NCI-H446 (cell line): Measurements from ENCODE around the gene SAP30L.

ENCODE experiments used
- DNase-seq, 2 experiments: peaks; one replicate each; lab custom pipeline; 2025; lab: John Stamatoyannopoulos, UW

SAP30L gene

DNA sequence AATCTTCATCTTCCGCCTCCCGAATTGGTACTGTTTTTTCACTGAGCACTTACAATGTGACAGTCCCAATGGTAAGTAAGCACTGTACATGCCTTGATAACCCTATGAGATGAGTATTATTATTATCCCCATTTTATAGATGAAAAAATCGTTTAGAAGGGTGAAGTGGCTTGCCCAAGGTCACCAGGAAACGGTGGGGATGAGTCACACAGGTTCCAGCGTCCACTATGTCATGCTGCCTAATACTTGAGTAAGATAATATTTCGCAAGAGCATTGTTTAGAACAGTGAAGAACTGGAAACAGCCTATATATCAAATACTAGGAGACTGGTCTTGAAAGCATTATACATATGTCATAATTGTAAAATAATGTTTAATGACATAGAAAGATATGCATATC lies 19.4 kb downstream of the SAP30L start:
- no peak for DNase-seq

DNA sequence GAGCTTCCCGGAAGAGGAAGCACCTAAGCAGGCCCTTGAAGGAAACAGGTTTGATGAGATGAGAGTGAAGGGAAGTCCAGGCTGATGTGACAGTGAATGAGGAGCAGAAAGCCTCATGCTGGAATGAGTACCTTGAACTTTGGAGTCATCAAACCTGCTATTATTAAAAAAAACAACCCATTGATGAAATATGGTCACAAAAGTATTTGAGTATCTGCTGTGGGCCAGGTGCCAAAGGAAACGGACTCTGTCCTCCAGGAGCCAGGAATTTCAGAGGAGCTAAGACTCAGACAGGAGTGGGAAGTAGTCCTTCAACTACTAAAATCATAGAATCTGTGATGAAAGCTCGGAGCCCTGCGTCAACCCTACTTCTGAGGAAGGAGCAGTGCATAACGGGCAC lies 20.4 kb downstream of the SAP30L start:
- no peak for DNase-seq

DNA sequence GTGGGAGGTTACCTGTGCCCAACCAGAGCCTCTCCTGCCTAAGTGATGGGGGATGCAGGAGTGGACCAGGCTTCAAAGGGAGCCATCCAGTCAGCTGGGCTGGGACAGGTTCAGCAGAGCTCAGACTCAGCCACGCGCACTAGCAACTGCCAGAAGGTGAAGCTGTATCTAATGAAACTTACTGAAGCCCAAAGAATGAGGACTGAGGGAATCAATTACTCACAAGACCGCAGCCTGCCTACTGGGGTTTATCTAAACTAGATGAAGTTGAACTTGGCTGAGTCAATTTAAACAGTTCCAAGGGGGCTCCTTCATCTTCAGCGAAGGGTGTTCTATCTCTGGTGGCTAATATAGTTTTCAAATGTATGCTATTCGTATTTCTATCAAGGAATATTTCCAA lies 20.9 kb downstream of the SAP30L start:
- DNase-seq: no peak

DNA sequence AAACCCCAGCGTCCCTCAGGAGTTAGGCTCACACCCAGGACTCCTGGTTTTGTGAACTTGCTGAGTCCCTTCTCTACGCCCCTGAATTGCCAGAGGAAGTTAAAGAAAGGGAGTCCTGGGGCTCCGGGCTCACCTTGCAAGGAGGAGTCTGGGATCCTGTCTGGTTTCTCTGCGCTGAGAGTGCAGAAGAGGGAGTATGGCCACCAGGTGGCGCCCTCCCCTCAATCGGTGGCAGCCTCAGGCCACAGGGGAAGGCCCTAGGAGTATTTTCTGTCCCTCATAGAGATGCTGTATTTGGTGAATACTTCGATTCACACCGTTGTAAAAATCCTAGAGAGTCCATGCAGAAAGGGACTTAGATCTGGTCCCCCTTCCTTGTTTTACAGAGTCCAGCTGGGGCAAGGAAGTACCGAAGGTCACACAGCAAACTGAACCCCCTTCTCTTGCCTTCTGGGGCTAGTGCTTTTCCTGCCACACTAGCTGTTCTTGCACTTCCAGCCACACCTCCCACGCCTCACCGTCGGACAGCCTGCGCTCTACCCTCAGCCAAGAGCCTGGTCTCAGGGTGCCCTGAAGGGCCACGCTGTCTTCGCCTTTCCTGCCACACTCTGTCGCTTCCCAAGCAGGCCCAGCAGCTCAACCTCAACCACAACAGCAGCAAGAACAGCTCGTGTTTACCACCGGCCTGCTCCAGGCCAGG lies 22.0 kb downstream of the SAP30L start:
- DNase-seq: peak; percentile 16 to 66

DNA sequence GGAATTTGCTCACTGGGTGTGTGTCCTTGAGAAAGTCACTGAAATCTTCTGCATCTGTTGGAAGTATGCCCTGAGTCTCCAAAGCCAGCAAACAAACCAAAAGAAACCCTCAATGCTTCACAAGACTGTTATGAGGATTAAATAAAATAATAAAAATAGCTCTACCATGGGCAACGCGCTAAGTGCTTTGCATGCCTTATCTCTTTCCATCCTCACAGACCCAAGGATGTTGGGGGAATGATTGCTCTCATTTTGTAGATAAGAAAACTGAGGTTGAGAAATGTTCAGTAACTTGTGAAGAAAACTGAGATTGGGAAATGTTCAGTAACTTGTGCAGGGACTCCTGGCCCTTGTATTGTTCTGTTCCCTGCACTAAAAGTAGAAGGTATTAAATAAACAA lies 24.3 kb downstream of the SAP30L start:
- no peak for DNase-seq

DNA sequence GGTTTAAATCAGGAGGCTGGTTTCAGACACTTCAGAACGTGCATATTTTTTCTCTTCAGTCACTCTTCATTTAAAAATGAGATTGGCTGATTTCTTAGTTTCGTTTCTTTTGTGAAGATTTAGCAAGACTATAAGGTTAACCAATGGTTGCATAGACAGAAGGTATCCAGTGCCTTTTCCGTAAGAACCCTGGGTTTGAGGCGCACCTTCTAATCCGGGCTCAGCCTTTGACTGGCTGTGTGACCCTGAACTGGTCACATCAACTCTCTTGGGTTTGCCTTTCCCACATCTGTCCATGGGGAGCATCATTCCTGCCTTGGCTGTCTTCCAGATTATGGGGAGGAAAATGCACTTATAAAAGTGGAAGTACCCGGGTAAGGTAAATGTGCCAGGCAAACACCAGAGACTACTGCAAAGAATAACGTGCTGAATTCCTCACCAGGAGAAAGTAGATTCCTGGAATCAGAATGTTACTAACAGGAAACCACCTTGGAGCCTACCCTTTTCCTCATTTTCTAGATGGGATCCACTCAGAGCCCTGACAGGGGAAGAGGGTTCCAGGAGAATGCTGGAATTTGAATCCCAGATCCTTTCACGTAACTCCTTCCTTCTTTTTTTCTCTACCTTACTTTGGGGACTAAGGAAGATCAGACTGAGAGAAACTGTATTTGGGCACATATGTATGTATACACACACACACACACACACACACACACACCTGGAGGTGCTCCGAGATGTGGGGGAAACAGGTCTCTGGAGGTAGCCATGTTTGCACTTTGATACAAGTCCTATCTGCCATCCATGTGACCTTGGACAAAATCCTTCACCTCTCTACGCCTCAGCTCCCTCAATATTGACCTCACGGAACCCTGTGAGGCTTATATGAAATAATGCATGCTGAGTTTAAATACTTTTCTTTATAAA lies 25.4 kb downstream of the SAP30L start:
- DNase-seq: no peak

DNA sequence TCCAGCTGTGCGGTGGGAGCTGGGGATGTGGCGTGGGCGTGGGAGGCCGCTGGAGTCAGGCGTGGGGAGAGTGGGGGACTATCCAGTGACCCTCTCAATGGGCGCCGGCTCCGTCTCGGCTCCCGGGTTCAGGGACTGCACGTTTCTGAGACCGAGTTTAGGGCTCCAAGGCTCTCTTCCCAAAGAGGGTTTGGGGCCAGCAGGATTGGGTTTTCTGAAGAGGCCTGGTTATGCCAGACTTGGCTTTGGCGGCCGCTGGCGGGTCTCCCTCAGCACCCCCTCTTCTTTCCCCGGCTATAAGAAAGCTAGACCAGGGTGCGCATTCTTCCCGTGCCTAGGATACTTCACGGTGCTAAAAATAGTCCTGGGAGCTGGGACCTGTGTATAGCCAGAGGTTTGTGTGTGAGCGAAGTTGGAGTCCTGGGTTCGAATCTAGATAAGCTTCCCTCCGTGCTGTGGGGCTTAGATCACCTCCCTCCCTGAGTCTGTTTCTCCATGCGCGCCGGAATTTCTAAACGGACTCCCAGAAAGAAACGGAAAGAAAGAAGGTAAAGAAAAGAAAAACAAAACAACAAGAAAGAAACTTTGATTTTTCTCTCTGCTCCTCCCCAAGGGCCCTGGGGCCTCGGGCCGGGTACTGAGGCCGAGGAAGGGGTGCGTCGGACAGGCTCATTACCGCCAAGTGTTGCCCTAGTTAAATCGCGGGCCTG lies 27.2 kb downstream of the SAP30L start:
- DNase-seq: no peak

DNA sequence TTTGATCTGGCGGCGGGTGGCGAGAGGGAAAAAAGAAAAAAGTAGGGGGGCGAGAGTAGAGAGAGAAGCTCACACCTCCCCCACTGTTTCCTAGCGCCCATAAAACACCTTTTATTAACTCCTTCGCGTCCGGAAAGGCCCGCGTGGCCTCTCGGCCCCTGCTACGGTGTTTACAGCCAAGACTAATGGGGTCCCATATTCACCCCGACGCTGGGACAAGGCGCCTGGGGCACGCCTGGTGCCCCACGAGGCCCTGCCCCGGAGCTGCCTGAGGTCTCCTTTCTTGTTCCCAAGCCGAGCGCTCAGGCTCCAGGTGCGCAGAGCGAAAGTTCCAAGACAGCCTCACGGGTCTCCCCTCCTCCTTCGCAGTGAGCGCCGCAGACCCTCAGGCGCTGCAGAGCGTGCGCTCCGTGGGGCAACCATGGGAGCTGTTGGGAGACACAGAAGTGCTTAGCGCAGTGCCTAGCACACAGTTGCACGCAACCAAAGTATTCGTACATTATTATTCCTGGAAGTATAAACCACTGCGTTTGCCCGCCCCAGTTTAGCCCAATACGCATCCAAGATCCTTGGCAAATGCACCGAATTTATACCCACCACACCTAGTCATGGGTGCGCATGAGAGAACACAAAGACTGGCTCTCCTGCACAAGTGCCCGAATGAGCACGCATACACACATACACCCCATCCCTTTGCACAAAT lies 27.9 kb downstream of the SAP30L start:
- no peak for DNase-seq

DNA sequence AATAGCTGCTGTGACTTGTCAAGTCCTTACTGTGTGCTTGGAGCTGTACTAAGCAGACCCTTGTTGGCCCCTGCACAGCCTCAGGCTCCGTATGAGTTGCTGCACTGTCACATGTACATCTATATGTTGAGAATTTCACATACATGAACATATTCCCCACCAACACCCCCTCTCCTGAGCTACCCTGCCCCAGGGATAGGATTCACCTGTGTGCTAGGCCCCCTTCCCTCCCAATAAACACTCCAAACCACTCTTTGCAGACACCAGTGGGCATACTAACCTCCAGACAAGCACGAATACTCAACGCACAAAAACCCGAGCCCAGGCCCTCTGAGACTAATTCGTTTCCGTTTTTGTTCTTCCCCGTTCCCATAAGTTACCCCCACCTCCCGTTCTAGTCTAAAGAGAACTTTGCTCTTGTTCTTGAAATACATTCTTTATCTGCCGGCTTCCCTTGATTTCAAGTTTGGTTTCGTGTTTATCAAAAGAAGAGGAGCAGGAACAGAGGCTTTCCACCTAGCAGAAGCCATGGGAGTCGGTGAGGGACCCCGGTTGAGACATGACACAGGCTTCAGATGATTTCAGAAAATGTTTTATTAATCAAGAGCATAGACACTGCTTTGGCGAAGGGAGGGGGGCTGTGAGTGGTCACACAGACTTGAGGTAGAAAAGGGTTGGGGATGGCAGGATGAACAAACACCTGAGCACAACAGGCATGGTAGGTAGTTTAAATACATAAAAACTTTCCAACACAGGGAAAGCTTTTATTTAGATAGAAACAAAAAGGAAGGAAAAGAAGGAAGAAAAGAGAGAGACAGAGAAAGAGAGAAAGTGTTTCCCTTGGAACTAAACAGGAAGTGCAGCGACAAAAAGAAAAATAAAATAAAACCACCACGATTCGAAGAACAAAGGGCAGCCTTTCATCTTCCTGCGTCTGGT lies 28.9 kb downstream of the SAP30L start:
- no peak for DNase-seq

DNA sequence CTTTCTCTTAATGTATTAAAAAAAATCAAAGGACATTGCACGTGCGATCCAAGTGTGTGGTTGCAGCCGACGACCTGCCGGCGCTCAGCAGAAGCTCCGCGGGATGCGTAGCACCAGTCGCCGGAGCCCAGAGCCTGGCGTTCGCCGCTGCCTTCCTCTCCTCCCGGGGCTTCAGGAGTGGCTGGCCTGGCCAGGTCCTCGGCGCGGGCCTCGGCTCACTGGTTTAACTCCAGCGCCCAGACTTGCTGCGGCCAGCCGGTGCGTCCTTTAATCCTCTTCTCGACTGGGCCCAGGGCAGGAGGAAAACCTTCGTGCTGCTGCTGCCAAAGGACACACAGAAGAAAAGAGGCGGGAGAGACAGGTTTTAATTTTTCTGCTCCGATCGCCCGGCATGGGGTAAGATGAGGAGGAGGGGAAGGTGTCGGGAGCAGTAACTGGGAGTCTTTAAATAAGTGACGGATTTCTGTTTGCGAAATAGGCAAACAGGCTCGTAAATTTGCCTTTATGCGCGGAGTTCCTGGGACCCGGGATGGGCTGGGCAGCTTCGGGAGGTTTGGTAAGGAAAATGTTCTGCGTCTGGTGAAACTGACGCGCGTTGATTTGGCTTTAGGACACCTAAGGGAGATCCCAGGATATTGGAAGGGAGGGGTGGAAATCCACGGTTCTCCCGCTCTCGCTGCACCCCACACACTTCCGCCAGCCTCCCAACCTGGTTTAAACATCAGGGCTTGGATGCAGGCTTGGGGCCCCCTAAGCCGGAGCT lies 30.0 kb downstream of the SAP30L start:
- DNase-seq: no peak

DNA sequence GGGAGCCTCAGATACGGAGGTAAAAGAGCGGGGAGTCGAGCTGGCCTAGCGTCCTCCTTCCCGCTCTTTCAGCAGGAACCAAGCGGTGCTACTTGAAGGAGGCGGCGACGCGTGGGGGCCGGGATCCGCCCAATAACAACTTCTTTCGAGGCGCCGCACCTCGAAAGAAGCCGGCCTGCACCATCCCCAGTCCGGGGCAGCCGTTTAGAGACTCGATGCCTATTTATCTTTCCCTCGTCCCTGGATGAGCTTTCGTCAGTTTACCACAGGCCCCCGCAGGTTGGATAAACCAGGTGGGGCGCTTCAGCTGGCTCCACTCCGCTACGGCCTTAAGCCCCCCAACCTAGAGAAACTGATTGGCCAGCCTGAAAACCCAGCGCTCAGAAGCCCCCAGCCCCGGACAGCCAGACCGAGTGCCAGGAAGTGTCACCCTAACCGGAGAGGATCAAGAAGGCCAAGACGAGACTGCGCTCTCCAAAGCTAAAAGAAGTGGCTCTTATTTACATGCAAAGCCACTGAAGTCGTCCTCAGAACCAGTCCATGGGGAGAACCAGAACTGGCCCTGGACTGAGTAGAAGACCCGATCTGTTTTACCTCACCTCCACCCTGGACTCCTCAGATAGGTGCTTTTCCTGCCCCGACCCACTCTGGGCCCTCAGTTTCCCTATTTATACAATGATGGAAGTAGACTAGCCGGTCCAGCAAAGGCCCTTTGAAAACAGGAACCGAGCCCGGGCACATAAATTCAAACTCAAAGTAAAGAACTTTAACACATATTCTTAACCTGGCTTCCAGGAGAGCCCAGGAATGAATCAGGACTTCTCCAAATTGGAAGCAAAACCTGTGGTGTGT lies 30.8 kb downstream of the SAP30L start:
- DNase-seq: no peak

DNA sequence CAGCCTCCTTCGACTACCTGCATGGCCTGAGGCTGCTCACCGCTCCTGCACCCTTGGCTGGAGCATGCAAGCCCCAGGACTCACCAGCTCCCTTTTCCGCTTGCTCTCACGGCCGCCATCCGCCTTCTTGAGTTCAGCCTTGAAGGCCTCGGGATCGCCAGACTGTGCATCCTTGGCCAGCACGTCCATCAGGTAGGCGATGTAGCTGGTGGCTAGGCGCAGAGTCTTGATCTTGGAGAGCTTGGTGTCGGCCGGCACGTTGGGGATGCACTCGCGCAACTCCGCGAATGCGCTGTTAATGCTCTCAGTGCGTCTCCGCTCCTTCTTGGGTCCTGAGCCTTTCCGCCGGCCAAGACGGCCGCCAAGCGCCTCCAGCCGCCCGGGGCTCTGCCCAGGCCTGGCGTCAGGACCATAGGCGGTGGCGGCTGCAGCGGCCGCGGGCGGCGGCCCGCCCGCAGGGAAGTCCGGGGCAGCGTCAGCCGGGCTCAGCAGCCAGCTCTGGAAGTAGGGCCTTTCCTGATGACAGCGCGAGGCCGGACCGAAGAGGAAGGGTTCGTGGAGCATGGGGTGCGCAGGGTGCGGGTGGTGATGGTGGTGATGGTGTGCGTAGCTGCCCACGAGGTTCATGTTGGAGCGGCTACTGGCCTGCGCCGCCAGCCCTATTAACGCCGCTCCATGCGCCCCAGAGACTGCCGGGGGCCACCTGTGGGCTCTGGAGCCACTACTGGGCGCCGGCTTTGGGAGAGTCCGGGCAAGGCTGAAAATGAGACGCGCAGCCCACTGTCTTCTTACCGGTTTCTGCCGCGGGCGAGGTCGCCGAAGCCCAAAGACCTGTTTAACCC lies 31.8 kb downstream of the SAP30L start:
- no peak for DNase-seq

DNA sequence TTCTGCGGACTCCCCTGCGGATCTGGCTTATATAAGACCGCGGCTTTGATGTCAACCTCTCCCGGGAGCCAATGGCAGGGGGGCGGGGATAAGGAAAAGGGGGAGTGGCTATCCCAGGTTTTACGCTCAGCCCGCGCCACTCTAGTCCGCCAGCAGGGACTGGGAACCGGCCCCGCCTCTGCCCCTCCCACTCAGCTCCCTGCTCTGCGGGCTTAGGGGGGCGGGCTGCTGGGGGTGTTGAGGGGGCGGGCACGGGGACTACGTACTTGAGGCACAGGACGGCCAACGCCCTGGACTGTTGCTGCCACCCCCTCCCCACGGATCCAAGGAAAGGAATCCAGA lies 32.4 kb downstream of the SAP30L start, which contains the start of gene HAND1:
HAND1 (minus strand) TSS at position 4 of the 342 bp plus-strand sequence. CDS start 219 bp downstream, outside the sequence.
- DNase-seq: no peak

DNA sequence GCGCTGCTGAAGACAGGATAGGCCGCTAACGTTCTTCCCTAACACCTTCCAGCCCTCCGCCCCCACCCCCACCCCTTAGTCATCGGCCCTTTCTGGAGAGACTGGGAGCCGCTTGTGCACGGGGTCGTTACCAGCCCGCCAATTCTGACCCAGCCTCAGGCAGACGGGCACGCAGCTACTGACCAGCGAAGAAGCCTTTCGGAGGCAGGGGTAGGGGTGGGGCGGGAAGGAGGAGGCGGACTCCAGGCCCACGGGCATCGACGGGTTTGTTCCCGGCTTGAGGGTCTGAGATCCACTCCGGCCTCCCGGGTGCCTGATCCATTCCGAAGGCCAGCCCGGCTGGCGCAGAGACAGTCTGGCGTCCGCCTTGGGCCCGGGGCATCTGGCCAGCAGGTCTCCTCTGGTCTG lies 33.0 kb downstream of the SAP30L start:
- no peak for DNase-seq

DNA sequence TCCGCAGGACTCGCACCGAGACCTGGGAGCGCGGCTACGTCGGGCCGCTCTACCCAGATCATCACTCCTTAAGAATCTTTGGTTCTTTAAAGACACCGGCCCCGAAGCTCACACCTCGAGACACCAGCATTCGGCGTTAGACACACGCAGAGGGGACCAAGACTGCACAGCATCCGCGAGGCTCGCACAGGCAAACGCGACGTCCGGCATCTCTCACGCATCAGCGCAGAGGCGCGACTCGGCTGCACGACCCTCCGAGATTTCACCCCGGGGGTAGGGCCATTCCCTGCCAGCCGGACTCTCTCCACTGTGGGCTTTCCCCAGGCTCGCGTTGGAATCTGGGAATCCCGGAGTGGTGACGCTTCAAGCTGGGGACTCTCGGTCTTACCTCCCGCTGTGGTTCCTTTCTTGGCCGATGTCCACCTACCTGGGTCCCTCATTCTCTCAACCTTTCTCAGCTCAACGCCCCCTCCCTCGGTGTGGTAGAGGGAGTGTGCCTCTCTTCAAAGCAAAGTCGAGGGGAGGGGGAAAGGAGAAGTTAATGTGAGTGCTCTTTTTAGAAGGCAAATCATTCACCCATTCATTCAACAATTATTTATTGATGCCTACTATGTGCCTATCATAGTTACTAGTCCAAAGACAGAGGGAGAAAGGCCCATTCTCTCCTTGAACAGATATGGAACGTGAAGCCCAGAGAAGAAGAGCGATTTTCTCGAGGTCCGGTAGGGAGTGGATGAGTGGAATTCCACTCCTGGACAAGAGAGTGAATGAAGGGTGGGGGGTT lies 33.6 kb downstream of the SAP30L start:
- no peak for DNase-seq

DNA sequence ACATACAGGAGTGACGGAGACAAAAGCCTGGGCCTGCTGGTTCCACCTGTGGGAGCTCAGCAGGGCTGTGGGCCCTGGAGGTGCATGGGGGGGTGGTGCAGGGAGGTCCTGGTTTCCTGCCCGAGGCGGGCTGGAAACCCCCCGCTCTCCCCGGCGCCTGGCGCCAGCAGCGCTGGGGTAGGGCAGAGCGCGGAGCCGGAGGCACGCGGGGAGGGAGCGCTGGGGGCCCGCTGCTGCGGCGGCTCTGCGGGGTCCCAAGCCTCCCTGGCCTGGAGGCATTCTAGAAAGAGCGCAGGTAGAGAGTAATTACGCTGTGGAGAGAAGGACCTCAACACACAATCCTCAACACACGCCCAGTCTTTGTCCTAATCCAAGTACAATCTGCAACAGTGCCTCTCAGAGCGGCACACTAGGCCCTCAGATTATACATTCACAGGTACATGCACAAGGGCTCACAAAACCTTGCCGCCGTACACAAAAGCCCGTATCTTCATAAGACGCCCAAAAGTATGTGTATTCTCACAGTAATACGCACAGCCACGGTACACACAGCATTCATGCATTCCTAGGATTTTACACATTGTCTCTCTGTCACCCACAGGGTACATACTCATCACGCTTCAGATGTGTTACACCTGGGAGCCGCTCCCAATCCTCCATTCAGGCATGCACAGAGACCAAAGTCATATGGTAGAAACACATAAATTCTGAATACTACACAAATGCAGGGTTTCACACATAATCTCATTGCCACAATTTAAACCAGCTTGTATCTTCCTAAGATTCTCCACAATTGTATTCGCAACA lies 34.4 kb downstream of the SAP30L start:
- no peak for DNase-seq

DNA sequence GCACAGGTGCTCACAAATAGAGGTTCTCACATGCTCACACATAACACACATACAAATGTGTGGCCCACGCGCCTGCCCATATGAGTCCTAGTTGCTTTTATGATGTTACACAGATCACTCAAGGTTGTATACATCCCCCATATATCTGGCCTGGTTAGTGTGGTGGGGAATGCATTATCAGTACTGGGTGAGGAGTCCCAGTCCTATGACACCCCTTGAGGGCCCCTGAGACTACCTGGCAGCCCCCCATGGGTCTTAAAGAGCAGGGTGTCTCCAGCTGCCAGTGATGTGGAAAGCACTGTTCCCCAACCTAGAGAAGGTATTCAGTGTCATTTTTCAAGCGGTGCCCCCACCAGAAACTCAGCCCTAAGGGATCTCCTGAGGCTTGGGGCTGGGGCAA lies 35.0 kb downstream of the SAP30L start:
- no peak for DNase-seq
